Measurements from ENCODE around the gene MRPS15. TPM values are rescaled to one million over a fixed set of nuclear protein-coding genes. Genes with fewer than 3 reads are reported as not detected.
"Not testable (repeated sequence)": the region's sequence is repeated elsewhere in the genome, so short reads cannot be mapped to it uniquely, and the experiment has no call there.

MRPS15 gene
- 100 to 1,000 TPM; 123 to 169 TPM for total RNA-seq

DNA sequence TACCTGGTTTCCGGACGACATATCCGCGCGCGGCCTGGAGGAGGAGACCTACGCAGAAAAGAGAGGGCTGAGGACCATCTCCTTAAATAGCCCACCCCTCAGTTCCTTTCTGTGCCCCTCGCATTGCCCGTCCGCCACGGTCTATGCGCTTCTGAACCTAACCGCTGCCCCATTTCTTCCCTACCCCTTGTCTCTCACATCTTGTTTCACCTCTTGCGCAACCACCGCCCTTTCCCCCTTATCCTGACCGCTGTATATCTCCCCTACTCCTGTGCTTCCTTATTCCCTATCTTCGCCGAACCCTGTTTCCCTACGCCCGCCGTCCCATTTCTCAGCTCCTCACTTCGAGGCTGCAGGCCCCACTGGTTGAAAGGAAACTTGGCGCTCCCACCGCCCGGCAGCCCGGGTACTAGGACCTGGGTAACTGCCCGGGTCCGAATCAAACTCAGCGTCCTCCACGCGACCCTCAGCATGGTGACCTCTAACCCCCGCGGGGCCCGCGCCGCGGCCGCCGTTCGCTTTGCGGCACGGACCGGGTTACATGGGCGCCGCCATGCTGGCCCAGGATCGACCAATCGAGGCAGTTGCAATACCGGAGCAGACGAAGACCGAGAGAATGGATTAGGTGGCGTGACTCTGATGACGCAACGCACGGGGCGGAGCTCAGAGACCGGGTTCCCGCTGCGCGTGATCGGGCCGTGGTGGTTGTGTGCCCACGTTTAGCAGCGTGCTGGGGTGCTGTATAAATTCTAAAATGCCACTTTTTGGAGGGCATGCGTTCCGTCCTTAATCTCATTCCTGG, at the start of gene MRPS15:
Gene MRPS15, minus strand, starts transcription at position 582 of the 802 bp plus-strand sequence. Its CDS starts 109 bp downstream, at position 473.
- Mint-ChIP-seq H3K27me3 (no peaks in the 10 kb centered on the region), H3K9me3 (ENCODE audit: low read depth) (no peaks in the 10 kb centered on the region), H3K36me3 (ENCODE audit: low read depth) (peaks cover 32% of the 10 kb centered on the region), H3K27ac (peak within 1 kb of the TSS; percentile 97), H3K4me1 (peaks cover 31% of the 10 kb centered on the region), H3K4me3 (peak within 1 kb of the TSS; percentile 97)
- ChIA-PET CTCF (interaction anchor here (0.6 to 1.0 kb wide), 3 partner anchors 9 to 224 kb away, joined by 3 read pairs; no protein-coding TSS in a partner anchor), POLR2A (interaction anchor here (0.6 to 1.3 kb wide), 4 partner anchors 13 to 315 kb away, joined by 3 to 10 read pairs (median 4); partner anchors contain the start of genes OSCP1, THRAP3 and TRAPPC3)
- ATAC-seq (peak; percentile 94), DNase-seq (peak; percentile 98)
- intact Hi-C loops (cut with DNase I, micrococcal nuclease): loop anchor here (1.0 to 5.0 kb wide), 14 partner anchors 13 to 1548 kb away; partner anchors contain the start of genes OSCP1 (in 2 of the 2), TRAPPC3 (in 2 of the 2), AGO3 (in 1 of the 2) and LSM10 (in 1 of the 2)

DNA sequence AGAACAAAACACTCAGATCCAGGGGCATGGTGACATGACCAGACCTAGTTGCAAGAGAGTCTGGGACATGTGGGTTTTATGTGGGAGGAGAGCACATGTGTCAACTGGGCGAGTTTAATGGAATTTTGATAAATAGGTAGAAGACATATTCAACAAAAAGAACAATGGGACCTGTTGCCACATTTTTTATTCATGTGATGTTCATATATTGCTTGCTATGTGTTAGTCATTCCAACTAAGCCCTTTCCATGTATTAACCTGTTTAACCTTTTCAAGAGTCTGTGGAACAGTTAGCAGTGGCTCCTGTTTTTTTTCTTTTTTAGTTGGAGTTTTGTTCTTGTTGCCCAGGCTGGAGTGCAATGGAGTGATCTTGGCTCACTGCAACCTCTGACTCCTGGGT, 48.7 kb upstream of the MRPS15 start:
- Mint-ChIP-seq H3K4me3 (no peak overlapping the region), H3K36me3 (ENCODE audit: low read depth) (no peaks in the 10 kb centered on the region), H3K27ac (no peak overlapping the region), H3K9me3 (ENCODE audit: low read depth) (no peaks in the 10 kb centered on the region), H3K27me3 (peaks cover 2% of the 10 kb centered on the region), H3K4me1 (no peaks in the 10 kb centered on the region)
- intact Hi-C loops (cut with DNase I, micrococcal nuclease): no loop called here
- no peak for ATAC-seq
- DNase-seq: no peak
- POLR2A ChIA-PET: no interaction called here
- CTCF ChIA-PET: no interaction called here

DNA sequence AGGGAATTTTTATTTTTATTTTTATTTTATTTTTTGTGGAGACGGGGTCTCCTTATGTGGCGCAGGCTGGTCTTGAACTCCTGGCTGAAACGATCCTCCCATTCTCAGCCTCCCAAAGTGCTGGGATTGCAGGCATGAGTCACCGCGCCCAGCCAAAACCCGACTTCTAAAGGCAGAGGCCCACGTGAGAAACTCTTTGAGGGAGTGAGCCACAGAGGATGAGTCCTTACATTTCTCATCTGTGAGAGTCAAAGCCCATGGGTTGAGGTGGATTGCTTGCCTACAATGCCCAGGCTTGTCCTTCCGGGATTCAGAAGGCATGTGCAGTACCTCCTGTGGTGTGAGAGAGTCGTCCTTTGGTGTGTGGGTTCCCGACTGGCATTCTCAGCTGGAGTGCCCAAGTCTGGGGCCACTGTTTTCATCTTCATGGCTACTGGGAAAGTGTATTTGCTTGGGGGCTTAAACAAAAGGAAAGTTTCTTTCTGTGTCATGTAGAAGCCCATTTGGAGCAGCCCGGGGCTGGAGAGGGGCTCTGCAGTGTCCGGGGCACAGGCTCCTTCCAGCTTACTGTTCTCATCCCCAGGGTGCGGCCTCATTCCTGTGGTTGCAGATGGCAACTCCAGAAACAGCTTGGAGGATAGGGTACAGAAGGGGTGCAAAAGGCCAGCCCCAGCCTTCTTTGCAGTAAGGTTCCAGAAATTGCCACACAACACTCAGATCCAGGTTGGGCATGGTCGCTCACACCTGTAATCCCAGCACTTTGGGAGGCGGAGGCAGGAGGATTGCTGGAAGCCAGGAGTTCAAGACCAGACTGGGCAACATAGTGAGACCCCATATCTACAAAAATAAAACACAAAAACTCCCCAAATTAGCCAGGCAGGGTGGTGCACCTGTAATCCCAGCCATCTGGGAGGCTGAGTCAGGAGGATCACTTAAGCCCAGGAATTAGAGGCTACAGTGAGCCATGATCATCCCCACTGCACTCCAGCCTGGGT, 47.9 kb upstream of the MRPS15 start:
- Mint-ChIP-seq H3K27ac (no peak overlapping the region), H3K4me1 (no peaks in the 10 kb centered on the region), H3K4me3 (no peak overlapping the region), H3K27me3 (peaks cover 7% of the 10 kb centered on the region), H3K9me3 (ENCODE audit: low read depth) (no peaks in the 10 kb centered on the region), H3K36me3 (ENCODE audit: low read depth) (no peaks in the 10 kb centered on the region)
- ATAC-seq (no peak), DNase-seq (no peak)
- intact Hi-C loops (cut with DNase I, micrococcal nuclease): no loop called here
- CTCF ChIA-PET: no interaction called here
- POLR2A ChIA-PET: no interaction called here

DNA sequence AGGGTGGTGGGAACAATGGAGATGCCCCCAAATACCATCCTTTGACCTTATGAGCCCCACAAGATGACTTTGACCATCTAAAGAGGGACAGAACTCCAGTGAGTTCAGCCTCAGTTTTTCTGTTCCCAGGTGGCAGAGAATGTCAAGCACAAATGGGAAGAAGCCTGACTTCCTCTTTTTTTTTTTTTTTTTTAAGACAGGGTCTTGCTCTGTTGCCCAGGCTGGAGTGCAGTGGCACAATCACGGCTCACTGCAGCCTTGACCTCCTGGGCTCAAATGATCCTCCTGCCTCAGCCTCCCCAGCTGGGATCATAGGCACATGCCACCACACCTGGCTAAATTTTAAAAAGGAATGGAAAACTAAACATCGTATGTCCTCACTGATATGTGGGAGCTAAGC, 47.0 kb upstream of the MRPS15 start:
- ATAC-seq; POLR2A ChIA-PET; H3K4me1 Mint-ChIP-seq; H3K36me3 Mint-ChIP-seq (ENCODE audit: low read depth); H3K4me3 Mint-ChIP-seq; H3K9me3 Mint-ChIP-seq (ENCODE audit: low read depth); CTCF ChIA-PET; H3K27ac Mint-ChIP-seq; DNase-seq; intact Hi-C loops (cut with DNase I, micrococcal nuclease): not testable (repeated sequence)
- peaks cover 14% of the 10 kb centered on the region for H3K27me3 Mint-ChIP-seq

DNA sequence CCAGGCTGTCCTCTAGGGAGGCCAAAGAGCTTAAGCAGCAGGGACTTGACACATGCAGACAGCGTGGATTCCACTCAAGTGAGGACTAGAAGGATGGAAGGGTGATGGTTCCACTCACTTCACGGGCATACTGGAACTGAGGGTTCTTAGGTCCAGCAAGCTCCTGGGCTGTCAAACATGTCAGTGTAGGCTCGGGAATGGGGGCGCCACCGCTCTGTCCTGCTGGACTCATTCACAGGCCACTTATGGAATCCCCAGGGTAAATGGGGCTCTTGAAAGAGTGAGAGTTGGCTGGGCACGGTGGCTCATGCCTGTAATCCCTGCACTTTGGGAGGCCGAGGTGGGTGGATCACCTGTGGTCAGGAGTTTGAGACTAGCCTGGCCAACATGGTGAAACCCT, 46.2 kb upstream of the MRPS15 start:
- no peaks in the 10 kb centered on the region for H3K9me3 Mint-ChIP-seq (ENCODE audit: low read depth)
- no peak overlapping the region for H3K4me3 Mint-ChIP-seq
- no peaks in the 10 kb centered on the region for H3K4me1 Mint-ChIP-seq
- ATAC-seq (no peak), DNase-seq (no peak)
- CTCF ChIA-PET: interaction anchor here (0.8 to 1.6 kb wide), 2 partner anchors 24 kb away, joined by 3 to 5 read pairs; no protein-coding TSS in a partner anchor
- POLR2A ChIA-PET: no interaction called here
- H3K27ac Mint-ChIP-seq: no peak overlapping the region
- peaks cover 16% of the 10 kb centered on the region for H3K27me3 Mint-ChIP-seq
- intact Hi-C loops (cut with DNase I, micrococcal nuclease): no loop called here
- no peaks in the 10 kb centered on the region for H3K36me3 Mint-ChIP-seq (ENCODE audit: low read depth)

DNA sequence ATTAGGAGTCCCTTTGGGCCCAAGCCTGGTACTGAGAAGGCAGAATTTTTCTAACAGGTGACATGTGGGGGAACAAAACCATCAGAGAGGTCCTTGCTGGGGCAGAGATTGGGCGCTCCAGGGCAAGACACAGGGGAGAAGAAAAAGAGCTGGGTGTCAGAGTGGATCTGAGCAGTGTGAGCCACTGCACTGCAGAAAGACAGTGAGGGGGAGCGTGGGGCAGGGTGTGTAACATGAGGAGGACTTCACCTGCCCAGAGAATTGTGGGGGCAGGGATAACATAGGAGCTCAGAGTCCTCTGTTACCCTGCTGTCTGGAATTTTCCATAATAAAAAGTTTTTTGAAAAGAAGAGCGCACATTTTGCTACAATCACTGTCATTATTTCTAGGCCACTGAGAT, 44.1 kb upstream of the MRPS15 start:
- no peak overlapping the region for H3K4me3 Mint-ChIP-seq
- H3K9me3 Mint-ChIP-seq (ENCODE audit: low read depth): no peaks in the 10 kb centered on the region
- no peak for DNase-seq
- POLR2A ChIA-PET: no interaction called here
- H3K36me3 Mint-ChIP-seq (ENCODE audit: low read depth): no peaks in the 10 kb centered on the region
- H3K4me1 Mint-ChIP-seq: no peaks in the 10 kb centered on the region
- no peak for ATAC-seq
- intact Hi-C loops (cut with DNase I, micrococcal nuclease): no loop called here
- CTCF ChIA-PET: interaction anchor here (1.0 to 1.4 kb wide), 2 partner anchors 8 to 9 kb away, joined by 3 to 4 read pairs; no protein-coding TSS in a partner anchor
- peaks cover 20% of the 10 kb centered on the region for H3K27me3 Mint-ChIP-seq
- no peak overlapping the region for H3K27ac Mint-ChIP-seq

DNA sequence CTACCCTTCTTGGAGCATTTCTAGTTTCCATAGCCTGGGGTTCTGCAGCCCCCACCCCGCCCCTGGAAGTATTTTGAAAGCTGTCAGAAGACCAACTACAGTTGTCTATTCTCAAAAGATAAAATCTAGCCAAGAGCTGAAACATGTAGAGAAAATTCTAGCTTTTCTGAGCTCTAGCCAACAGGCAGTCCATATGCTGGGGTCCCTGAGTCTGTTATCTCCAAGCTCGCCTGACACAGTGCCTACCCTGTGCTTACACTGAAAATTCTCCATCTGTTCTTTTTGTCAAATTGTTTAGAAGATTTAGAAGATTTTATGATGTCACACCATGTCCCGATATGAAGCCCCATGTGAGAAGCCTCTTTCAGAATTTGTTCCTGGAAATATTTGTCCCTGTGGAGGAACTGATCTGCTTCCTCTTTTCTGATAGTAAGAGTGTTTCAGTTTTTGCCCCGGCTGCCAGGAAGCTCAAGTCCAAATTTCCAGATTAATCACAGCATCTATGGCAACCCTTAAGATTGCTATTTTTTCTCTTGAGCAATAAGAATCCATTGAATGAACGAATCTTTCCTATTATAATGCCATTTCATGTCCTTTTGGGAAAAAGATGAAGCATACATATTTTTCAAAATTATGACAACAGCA, 42.2 kb upstream of the MRPS15 start:
- POLR2A ChIA-PET: no interaction called here

DNA sequence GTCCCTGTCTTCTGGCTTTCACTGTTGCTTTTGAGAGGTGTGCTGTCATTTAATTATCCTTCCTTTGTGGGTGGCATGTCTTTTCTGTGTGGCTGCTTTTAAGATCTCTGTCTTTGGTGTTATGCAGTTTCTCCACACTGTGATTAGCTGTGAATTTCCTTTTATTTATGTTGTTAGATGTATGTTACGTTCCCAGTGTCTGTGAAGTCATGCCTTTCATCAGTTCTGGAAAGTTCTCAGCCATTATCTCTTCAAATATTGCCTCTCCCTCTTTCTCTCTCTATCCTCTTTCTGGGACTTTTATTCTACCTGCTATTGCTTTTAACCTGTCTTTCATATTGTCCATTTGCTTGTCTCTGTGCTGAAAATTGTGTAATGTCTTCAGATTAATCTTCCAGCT, 39.5 kb upstream of the MRPS15 start:
- Mint-ChIP-seq H3K27ac (no peak overlapping the region), H3K4me1 (no peaks in the 10 kb centered on the region), H3K36me3 (ENCODE audit: low read depth) (no peaks in the 10 kb centered on the region), H3K27me3 (peaks cover 24% of the 10 kb centered on the region), H3K9me3 (ENCODE audit: low read depth) (no peaks in the 10 kb centered on the region), H3K4me3 (no peak overlapping the region)
- intact Hi-C loops (cut with DNase I, micrococcal nuclease): no loop called here
- DNase-seq (no peak), ATAC-seq (no peak)
- ChIA-PET CTCF (interaction anchor here (2.4 kb wide), 1 partner anchor 13 kb away, joined by 12 read pairs; no protein-coding TSS in a partner anchor), POLR2A (no interaction called here)

More for the DNA sequence above, 42.2 kb upstream of the MRPS15 start:
- Mint-ChIP-seq H3K9me3 (ENCODE audit: low read depth) (no peaks in the 10 kb centered on the region), H3K27ac (no peak overlapping the region), H3K4me1 (no peaks in the 10 kb centered on the region), H3K36me3 (ENCODE audit: low read depth) (no peaks in the 10 kb centered on the region), H3K4me3 (no peak overlapping the region), H3K27me3 (peaks cover 22% of the 10 kb centered on the region)
- CTCF ChIA-PET: interaction anchor here (2.5 kb wide), 1 partner anchor 10 kb away, joined by 10 read pairs; no protein-coding TSS in a partner anchor
- no peak for ATAC-seq
- DNase-seq: no peak
- intact Hi-C loops (cut with DNase I, micrococcal nuclease): no loop called here

DNA sequence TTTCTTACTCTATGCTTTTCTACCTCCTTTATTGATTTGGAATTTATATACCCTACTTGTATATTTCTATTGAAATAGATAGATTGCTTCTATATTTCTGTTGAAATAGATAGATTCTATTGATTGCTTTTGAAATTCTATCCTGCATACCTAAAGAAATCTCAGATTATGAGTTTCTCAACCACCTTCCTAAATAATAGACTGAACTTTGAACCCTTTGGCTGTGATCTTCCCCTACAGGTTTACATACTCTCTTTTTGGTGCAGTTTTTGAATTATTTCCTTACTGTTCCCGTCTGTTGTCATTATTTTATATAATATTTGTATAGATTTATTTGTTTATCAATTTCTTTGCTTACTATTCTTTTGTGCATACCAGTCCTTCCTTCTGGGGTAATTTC, 39.0 kb upstream of the MRPS15 start:
- intact Hi-C loops (cut with DNase I, micrococcal nuclease): no loop called here
- Mint-ChIP-seq H3K27ac (no peak overlapping the region), H3K36me3 (ENCODE audit: low read depth) (no peaks in the 10 kb centered on the region), H3K9me3 (ENCODE audit: low read depth) (no peaks in the 10 kb centered on the region), H3K27me3 (peaks cover 24% of the 10 kb centered on the region), H3K4me1 (no peaks in the 10 kb centered on the region), H3K4me3 (no peak overlapping the region)
- no peak for ATAC-seq
- ChIA-PET POLR2A (no interaction called here), CTCF (interaction anchor here (2.4 kb wide), 1 partner anchor 14 kb away, joined by 12 read pairs; no protein-coding TSS in a partner anchor)
- no peak for DNase-seq

DNA sequence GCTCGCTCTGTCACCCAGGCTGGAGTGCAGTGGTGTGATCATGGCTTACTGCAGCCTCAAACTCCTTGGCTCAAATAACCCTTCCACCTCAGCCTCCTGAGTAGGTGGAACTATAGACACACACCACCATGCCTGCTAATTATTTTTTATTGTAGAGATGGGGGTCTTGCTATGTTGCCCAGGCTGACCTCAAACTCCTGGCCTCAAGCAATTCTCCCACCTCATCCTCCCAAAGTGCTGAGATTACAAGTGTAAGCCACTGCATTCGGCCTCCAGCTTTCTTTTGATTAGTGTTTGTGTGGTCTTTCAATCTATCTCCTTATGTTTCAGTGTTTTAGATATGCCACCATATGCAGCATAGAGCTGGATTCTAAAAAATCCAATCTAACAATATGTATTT, 38.4 kb upstream of the MRPS15 start:
- peaks cover 21% of the 10 kb centered on the region for H3K27me3 Mint-ChIP-seq
- ATAC-seq (no peak), DNase-seq (no peak)
- H3K27ac Mint-ChIP-seq: no peak overlapping the region
- no peaks in the 10 kb centered on the region for H3K9me3 Mint-ChIP-seq (ENCODE audit: low read depth)
- no peaks in the 10 kb centered on the region for H3K36me3 Mint-ChIP-seq (ENCODE audit: low read depth)
- POLR2A ChIA-PET: no interaction called here
- intact Hi-C loops (cut with DNase I, micrococcal nuclease): no loop called here
- no peaks in the 10 kb centered on the region for H3K4me1 Mint-ChIP-seq
- CTCF ChIA-PET: interaction anchor here (2.4 kb wide), 1 partner anchor 14 kb away, joined by 12 read pairs; no protein-coding TSS in a partner anchor
- no peak overlapping the region for H3K4me3 Mint-ChIP-seq

DNA sequence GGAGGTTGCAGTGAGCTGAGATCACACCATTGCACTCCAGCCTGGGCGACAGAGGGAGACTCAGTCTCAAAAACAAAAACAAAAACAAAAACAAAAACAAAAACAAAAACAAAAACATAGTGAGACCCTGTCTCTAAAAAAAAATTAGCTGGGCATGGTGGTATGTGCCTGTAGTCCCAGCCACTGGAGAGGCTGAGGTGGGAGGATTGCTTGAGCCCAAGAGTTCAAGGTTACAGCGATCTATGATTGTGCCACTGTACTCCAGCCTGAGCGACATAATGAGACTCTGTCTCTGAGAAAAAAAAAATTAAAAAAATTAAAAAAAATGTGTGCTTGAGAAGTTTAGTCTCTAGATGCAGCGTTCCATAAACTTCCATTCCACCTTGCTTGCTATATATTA, 37.7 kb upstream of the MRPS15 start:
- CTCF ChIA-PET: interaction anchor here (2.4 kb wide), 1 partner anchor 15 kb away, joined by 12 read pairs; no protein-coding TSS in a partner anchor
- H3K4me3 Mint-ChIP-seq; H3K27ac Mint-ChIP-seq; DNase-seq; intact Hi-C loops (cut with DNase I, micrococcal nuclease); H3K36me3 Mint-ChIP-seq (ENCODE audit: low read depth); ATAC-seq; H3K4me1 Mint-ChIP-seq; H3K9me3 Mint-ChIP-seq (ENCODE audit: low read depth); POLR2A ChIA-PET: not testable (repeated sequence)
- H3K27me3 Mint-ChIP-seq: peaks cover 19% of the 10 kb centered on the region
